Transverse colon (tissue), 4 donors: Measurements from ENCODE around the gene UQCRHL. TPM values are rescaled to one million over a fixed set of nuclear protein-coding genes. Genes with fewer than 3 reads are reported as not detected.

Source experiments
- DNase-seq: peaks from one replicate; pipeline ENCODE4 v3.0.0-alpha.2; 2019
- H3K27ac ChIP-seq, 4 donors: fragments of 200-600 bp; sonication (generic); 2 replicates each; pipeline ENCODE4 v1.5.1; 2016 to 2018; ENCODE audit warnings: inconsistent platforms in 4 of 4
- H3K27me3 ChIP-seq: fragments of 200-600 bp; sonication (generic); 2 replicates; pipeline ENCODE4 v1.5.1; 2017; ENCODE audit warnings: inconsistent platforms
- H3K36me3 ChIP-seq, 4 donors: fragments of 200-600 bp; sonication (generic); 2 replicates each; pipeline ENCODE4 v1.5.1; 2017 to 2019; ENCODE audit warnings: inconsistent platforms in 4 of 4
- H3K4me1 ChIP-seq, 4 donors: fragments of 200-600 bp; sonication (generic); 2 replicates each; pipeline ENCODE4 v1.5.1; 2017 to 2020; ENCODE audit warnings: inconsistent platforms in 4 of 4
- H3K4me3 ChIP-seq, 4 donors: fragments of 200-600 bp; sonication (generic); 1 replicate in 1 of 4; 2 replicates in 3 of 4; pipeline versions ENCODE4 v1.5.1 to v1.6.1; 2017 to 2019; ENCODE audit warnings: inconsistent platforms in 4 of 4
- H3K9me3 ChIP-seq, 2 donors: fragments of 200-600 bp; sonication (generic); 2 replicates each; pipeline ENCODE4 v1.5.1; 2017 to 2019; ENCODE audit warnings: inconsistent platforms in 2 of 2
- EP300 ChIP-seq: sonication (generic); formaldehyde crosslinking; IDR thresholded peaks from one replicate; pipeline ENCODE4 v1.6.1; 2017; ENCODE audit warnings: antibody characterized with exemption, low read depth
- POLR2A ChIP-seq: fragments of 450-650 bp; IDR thresholded peaks from one replicate; pipeline ENCODE4 v1.6.1; 2016; ENCODE audit warnings: antibody characterized with exemption, mild to moderate bottlenecking, moderate library complexity
- POLR2AphosphoS5 ChIP-seq, 3 donors: sonication (generic); formaldehyde crosslinking; IDR thresholded peaks; one replicate each; pipeline ENCODE4 v1.6.1; 2016; ENCODE audit warnings: antibody characterized with exemption in 3 of 3
- WGBS, 2 donors: methylation state at CpG; one replicate each; pipeline ENCODE4 v1.1.5; 2018; ENCODE audit warnings: low coverage in 1 of 2; 5-methylcytosine and 5-hydroxymethylcytosine counted together
- in situ Hi-C, 4 donors: fragments of 200-750 bp; cut with MboI; loops; one replicate each; pipeline versions ENCODE4 v1.15.0 to v1.15.1; 2017; ENCODE audit warnings: low sequenced_read_pairs in 3 of 4, low pct_ligation_motif_present in 1 of 4, low pct_unique_long_range_greater_than_20kb in 1 of 4
- intact Hi-C: fragments of 100-400 bp; cut with DNase I; formaldehyde crosslinking; loops from one replicate; pipeline ENCODE4 v1.15.1; 2023; ENCODE audit warnings: low total_unique reads
- total RNA-seq, 4 donors: library from RNA; depleted of rRNA; stranded (reverse); fragments of >200 nt; gene quantifications; one replicate each; pipeline ENCODE4 v1.1.0, GENCODE V29; 2016
- TF ChIP-seq, protein P1 (sequence below), 5 experiments: fragments of 200-600 bp in 3 of 5; fragments of 450-650 bp in 2 of 5; sonication (generic) in 3 of 5; IDR thresholded peaks; 1 replicate in 2 of 5; 2 replicates in 3 of 5; pipeline ENCODE4 v1.5.1; 2016 to 2017; ENCODE audit warnings: antibody characterized with exemption in 5 of 5, inconsistent platforms in 3 of 5, mild to moderate bottlenecking in 2 of 5, moderate library complexity in 1 of 5

The UQCRHL gene
- total RNA-seq, 4 donors from 2014 or later: 0.75 to 3.0 (median 1.7) TPM

DNA sequence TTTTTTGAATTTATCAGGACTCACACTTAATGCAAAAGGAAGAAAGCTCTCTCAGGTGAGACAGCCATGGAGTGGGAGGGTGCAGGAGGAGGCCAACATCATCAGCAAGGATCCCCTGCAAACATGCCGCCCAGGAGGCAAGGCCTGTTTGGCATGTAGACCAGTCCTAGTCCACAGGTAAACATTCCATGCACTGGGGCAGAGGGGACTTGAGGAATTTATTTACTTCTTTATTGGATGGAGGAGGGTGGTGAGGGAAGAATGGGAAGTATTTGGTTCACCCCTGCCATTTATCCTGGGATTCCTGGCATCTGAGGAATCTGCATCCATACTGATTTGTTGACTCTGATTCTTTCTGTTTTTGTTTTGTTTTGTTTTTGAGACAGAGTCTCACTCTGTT lies 1.5 kb upstream of the UQCRHL start:
- Histone ChIP-seq H3K36me3 (no peaks in the 10 kb centered on the region), H3K4me3 (no peak overlapping the region), H3K27ac (no peak overlapping the region), H3K4me1 (no peaks in the 10 kb centered on the region), H3K27me3 (no peaks in the 10 kb centered on the region), H3K9me3 (no peaks in the 10 kb centered on the region)
- TF ChIP-seq POLR2A (no peak), EP300 (no peak), POLR2AphosphoS5 (IDR thresholded peaks at IDR 0.05) (no peak)
- TF ChIP-seq, protein P1, sequence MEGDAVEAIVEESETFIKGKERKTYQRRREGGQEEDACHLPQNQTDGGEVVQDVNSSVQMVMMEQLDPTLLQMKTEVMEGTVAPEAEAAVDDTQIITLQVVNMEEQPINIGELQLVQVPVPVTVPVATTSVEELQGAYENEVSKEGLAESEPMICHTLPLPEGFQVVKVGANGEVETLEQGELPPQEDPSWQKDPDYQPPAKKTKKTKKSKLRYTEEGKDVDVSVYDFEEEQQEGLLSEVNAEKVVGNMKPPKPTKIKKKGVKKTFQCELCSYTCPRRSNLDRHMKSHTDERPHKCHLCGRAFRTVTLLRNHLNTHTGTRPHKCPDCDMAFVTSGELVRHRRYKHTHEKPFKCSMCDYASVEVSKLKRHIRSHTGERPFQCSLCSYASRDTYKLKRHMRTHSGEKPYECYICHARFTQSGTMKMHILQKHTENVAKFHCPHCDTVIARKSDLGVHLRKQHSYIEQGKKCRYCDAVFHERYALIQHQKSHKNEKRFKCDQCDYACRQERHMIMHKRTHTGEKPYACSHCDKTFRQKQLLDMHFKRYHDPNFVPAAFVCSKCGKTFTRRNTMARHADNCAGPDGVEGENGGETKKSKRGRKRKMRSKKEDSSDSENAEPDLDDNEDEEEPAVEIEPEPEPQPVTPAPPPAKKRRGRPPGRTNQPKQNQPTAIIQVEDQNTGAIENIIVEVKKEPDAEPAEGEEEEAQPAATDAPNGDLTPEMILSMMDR (IDR thresholded peaks at IDR 0.05): no peak
- 78% methylated on average over 1 of the region's 1 CpG; no CpG with 5 or more reads in 1 of the 2 donors for WGBS, 2 donors
- intact Hi-C loops (no loop called here), in situ Hi-C loops (loop anchor here (10.0 to 25.0 kb wide), 3 partner anchors 103 to 178 kb away; partner anchors contain the start of gene ZBTB17 (in 2 of the 4))
- no peak for DNase-seq

DNA sequence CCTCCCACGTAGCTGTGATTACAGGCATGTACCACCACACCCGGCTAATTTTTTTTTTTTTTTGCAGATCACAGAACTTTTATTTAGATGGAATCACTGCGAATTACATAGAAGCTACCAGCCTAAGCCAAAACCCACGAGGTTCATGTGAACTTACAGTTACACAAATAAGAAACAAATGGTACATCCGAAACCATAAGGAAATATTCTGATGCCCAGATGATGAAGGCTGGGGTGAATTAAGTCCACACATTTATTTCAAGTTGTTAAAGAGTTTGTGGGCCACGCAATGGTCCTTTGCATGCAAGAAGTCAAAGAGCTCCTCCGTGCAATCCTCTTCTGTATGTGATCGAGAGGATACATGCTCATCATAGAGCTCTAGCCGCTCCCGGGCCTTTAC lies 328 bp downstream of the UQCRHL start:
- Histone ChIP-seq H3K4me3 (no peak overlapping the region), H3K4me1 (no peaks in the 10 kb centered on the region), H3K27me3 (no peaks in the 10 kb centered on the region), H3K36me3 (no peaks in the 10 kb centered on the region), H3K9me3 (no peaks in the 10 kb centered on the region), H3K27ac (no peak overlapping the region)
- TF ChIP-seq POLR2A (no peak), POLR2AphosphoS5 (IDR thresholded peaks at IDR 0.05) (no peak), EP300 (no peak)
- TF ChIP-seq, protein P1 (IDR thresholded peaks at IDR 0.05): no peak
- WGBS, 2 donors: 87 to 89% methylated on average over 7 to 10 of the region's 10 CpGs
- no peak for DNase-seq
- in situ Hi-C loops: loop anchor here (10.0 to 25.0 kb wide), 3 partner anchors 105 to 180 kb away; partner anchors contain the start of gene ZBTB17 (in 2 of the 4)
- intact Hi-C loops: no loop called here

DNA sequence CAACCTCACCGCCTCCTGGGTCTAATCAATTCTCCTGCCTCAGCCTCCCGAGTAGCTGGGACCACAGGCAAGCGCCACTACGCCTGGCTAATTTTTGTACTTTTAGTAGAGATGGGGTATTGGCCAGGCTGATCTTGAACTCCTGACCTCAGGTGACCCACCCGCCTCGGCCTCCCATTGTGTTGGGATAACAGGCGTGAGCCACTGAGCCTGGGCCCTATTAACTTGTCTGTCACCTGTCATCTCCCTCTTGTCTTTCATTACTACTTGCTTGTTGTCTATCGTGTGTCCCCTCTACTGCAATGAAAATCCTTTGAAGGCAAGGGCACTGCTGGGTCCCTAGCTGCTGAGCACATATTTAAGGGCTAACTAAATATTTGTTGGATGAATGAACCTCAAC lies 3.4 kb downstream of the UQCRHL start:
- WGBS, 2 donors: 86% methylated on average over 2 to 8 of the region's 8 CpGs
- intact Hi-C loops (no loop called here), in situ Hi-C loops (loop anchor here (10.0 to 25.0 kb wide), 3 partner anchors 108 to 183 kb away; partner anchors contain the start of gene ZBTB17 (in 2 of the 4))
- DNase-seq: no peak
- Histone ChIP-seq H3K4me3 (no peak overlapping the region), H3K36me3 (no peaks in the 10 kb centered on the region), H3K9me3 (no peaks in the 10 kb centered on the region), H3K27me3 (no peaks in the 10 kb centered on the region), H3K27ac (no peak overlapping the region), H3K4me1 (peaks cover 11 to 21% (median 20%) of the 10 kb centered on the region in 4 donors)
- TF ChIP-seq POLR2AphosphoS5 (IDR thresholded peaks at IDR 0.05) (no peak), EP300 (no peak), POLR2A (no peak)
- TF ChIP-seq, protein P1 (IDR thresholded peaks at IDR 0.05): no peak

DNA sequence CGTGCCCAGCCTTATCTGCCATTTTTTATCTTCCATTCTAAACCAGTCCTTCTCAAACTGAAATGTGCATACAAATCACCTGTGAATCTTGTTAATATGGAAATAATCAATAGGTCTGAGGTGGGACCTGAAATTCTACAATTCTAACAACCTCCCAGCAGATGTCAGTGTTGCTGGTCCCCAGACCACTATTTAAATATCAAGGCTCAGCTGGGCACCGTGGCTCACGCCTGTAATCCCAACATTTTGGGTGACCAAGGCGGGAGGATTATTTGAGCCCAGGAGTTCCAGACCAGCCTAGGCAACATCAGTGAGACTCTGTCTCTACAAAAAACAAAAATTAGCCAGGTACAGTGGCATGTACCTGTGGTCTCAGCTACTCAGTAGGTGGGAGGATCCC lies 4.1 kb downstream of the UQCRHL start:
- intact Hi-C loops (no loop called here), in situ Hi-C loops (loop anchor here (10.0 to 25.0 kb wide), 3 partner anchors 109 to 184 kb away; partner anchors contain the start of gene ZBTB17 (in 2 of the 4))
- Histone ChIP-seq H3K27me3 (no peaks in the 10 kb centered on the region), H3K4me1 (peaks cover 12 to 25% (median 22%) of the 10 kb centered on the region in 4 donors), H3K4me3 (no peak overlapping the region), H3K9me3 (no peaks in the 10 kb centered on the region), H3K36me3 (no peaks in the 10 kb centered on the region), H3K27ac (no peak overlapping the region)
- DNase-seq: no peak
- TF ChIP-seq, protein P1 (IDR thresholded peaks at IDR 0.05): peak; percentile 11 to 26 (median 23)
- no peak for TF ChIP-seq EP300
- TF ChIP-seq POLR2A: no peak
- 33 to 55% methylated on average over 1 to 4 of the region's 4 CpGs for WGBS, 2 donors
